Kidney (tissue), 14 donors: ENCODE results near the gene LHX8. TPM values are rescaled to one million over a fixed set of nuclear protein-coding genes. Genes with fewer than 3 reads are reported as not detected.

ENCODE experiments used
- DNase-seq, 5 donors: peaks; one replicate each; pipeline ENCODE4 v3.0.0-alpha.2; 2013 to 2020
- FAIRE-seq: peaks from 2 replicates; lab custom pipeline; 2012; peaks lifted over from hg19 to GRCh38; lab: Jason Lieb, UNC
- H3K27ac ChIP-seq, 2 donors: one replicate each; pipeline ENCODE4 v1.7.0; 2013; ENCODE audit warnings: low read depth in 2 of 2, low read length in 2 of 2, inconsistent platforms in 1 of 2
- H3K27me3 ChIP-seq: one replicate; pipeline ENCODE4 v1.7.1; 2013; ENCODE audit warnings: low read length, inconsistent platforms; ENCODE audit not compliant: control insufficient read depth, insufficient read depth
- H3K36me3 ChIP-seq, 3 donors: one replicate each; pipeline versions ENCODE4 v1.7.0 to v1.7.1; 2013; ENCODE audit warnings: low read length in 3 of 3, control low read depth in 1 of 3, inconsistent platforms in 1 of 3; ENCODE audit not compliant: insufficient read depth in 3 of 3, control insufficient read depth in 2 of 3
- H3K4me1 ChIP-seq, 3 donors: one replicate each; pipeline versions ENCODE4 v1.7.0 to v1.7.1; 2013; ENCODE audit warnings: low read length in 3 of 3, inconsistent platforms in 1 of 3, low read depth in 1 of 3; ENCODE audit not compliant: control insufficient read depth in 2 of 3, insufficient read depth in 2 of 3
- H3K4me3 ChIP-seq, 3 donors: one replicate each; pipeline versions ENCODE4 v1.7.0 to v1.8.1; 2013; ENCODE audit warnings: low read length in 3 of 3, control low read depth in 1 of 3, inconsistent platforms in 1 of 3
- H3K9ac ChIP-seq, 3 donors: one replicate each; pipeline versions ENCODE4 v1.7.0 to v1.7.1; 2013; ENCODE audit warnings: low read length in 3 of 3, control low read depth in 1 of 3, inconsistent platforms in 1 of 3
- H3K9me3 ChIP-seq, 3 donors: one replicate each; pipeline versions ENCODE4 v1.7.0 to v1.7.1; 2013; ENCODE audit warnings: low read length in 3 of 3, control low read depth in 1 of 3, inconsistent platforms in 1 of 3; ENCODE audit not compliant: control insufficient read depth in 2 of 3, insufficient read depth in 1 of 3
- CTCF ChIP-seq: IDR thresholded peaks from 3 replicates; pipeline ENCODE4 v1.5.1; 2012; ENCODE audit warnings: mild to moderate bottlenecking, moderate library complexity, borderline replicate concordance; ENCODE audit not compliant: insufficient read depth; ENCODE audit errors: extremely low read depth
- intact Hi-C: fragments of 100-400 bp; cut with DNase I; formaldehyde crosslinking; loops from one replicate; pipeline ENCODE4 v1.11.1; 2022
- polyA plus RNA-seq: library from polyadenylated mRNA; stranded (reverse); fragments of 350-450 nt; fragmentation: Illumina TruSeq; extraction: RNeasy Lipid Tissue Mini Kit (QIAGEN cat#74804); gene quantifications from one replicate; pipeline ENCODE4 v1.2.3, GENCODE V29; 2014; ENCODE audit warnings: low read depth, low replicate concordance; ENCODE audit not compliant: insufficient read depth
- total RNA-seq: library from RNA; stranded (reverse); fragmentation: NEBNext Ultra II Directional; extraction: Animal tissue kit (Norgen Biotek cat#: 25700); gene quantifications from one replicate; pipeline ENCODE4 v1.2.1, GENCODE V29; 2021
- donor health status: control.
- donor health status: control.
- donor health status: control.
- donor health status: control.
- donor health status: control.
- donor health status: DM: yes; HTN: yes; CAD: no.
- donor health status: Normal renal cell carcinoma (clear cell type).

LHX8 gene
- total and polyA plus RNA-seq, 2 donors from 2014 or later, result not detected

GRCh38 chr1:75203415-75204277 lies 69.5 kb downstream of the LHX8 start:
- no peaks in the 10 kb centered on the region for H3K36me3 ChIP-seq
- H3K4me1 ChIP-seq, result no peaks in the 10 kb centered on the region
- FAIRE-seq (peak; percentile 50), DNase-seq (peak in 2 of 5 donors; percentile 46 to 55)
- peak; percentile 62 for TF ChIP-seq CTCF
- H3K9me3 ChIP-seq, result no peaks in the 10 kb centered on the region
- no peak overlapping the region for H3K27ac ChIP-seq
- H3K27me3 ChIP-seq, result no peaks in the 10 kb centered on the region
- H3K4me3 ChIP-seq, result no peak overlapping the region
- intact Hi-C loops, result loop anchor here (10.0 kb wide), 1 partner anchor 429 kb away; no protein-coding TSS in a partner anchor
- H3K9ac ChIP-seq, result no peak overlapping the region

DNA sequence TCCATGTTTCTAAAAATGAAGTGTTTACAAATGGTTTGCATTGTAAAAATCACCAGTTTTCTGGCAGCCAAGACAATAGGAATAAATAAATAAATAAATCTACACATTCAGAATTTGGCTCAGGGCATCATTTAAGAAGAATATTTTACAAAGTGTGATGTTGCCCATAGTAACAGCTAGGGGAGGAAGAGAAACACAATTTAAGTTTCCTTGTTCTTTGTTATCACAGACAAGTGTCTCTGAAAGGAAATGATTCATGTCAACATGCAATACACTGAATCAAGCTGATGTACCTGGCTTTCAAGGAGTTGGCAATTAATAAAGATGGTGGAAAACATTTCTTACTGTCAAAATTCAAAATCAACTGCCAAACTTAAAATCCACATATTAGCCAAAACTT lies 74.7 kb downstream of the LHX8 start:
- intact Hi-C loops, result loop anchor here (10.0 kb wide), 1 partner anchor 434 kb away; no protein-coding TSS in a partner anchor
- H3K4me1 ChIP-seq, result no peaks in the 10 kb centered on the region
- no peaks in the 10 kb centered on the region for H3K9me3 ChIP-seq
- no peaks in the 10 kb centered on the region for H3K27me3 ChIP-seq
- no peak overlapping the region for H3K4me3 ChIP-seq
- TF ChIP-seq CTCF, result no peak
- H3K36me3 ChIP-seq, result no peaks in the 10 kb centered on the region
- H3K9ac ChIP-seq, result no peak overlapping the region
- no peak overlapping the region for H3K27ac ChIP-seq
- DNase-seq (no peak), FAIRE-seq (no peak)
